ENCODE measurements around the gene ARHGEF38.
"Not testable (repeated sequence)": the region's sequence is repeated elsewhere in the genome, so short reads cannot be mapped to it uniquely, and the experiment has no call there.

The ARHGEF38 gene

GRCh38 chr4:105719204-105719603 lies 166.8 kb downstream of the ARHGEF38 start:
- no peak for DNase-seq

GRCh38 chr4:105725623-105726022 lies 173.2 kb downstream of the ARHGEF38 start:
- no peak for DNase-seq

- not testable (repeated sequence) for DNase-seq
These were observed 177.5 kb downstream of the ARHGEF38 start for GRCh38 chr4:105729895-105730294.
